Colonic mucosa (tissue), 4 donors: ENCODE measurements around the gene CDH4. TPM values are rescaled to one million over a fixed set of nuclear protein-coding genes. Genes with fewer than 3 reads are reported as not detected.

Source experiments
- DNase-seq: peaks from one replicate; pipeline ENCODE4 v3.0.0-alpha.2; 2020
- H3K27ac ChIP-seq: fragments of 200-600 bp; one replicate; pipeline ENCODE4 v1.8.0; 2021
- H3K27me3 ChIP-seq: fragments of 200-600 bp; one replicate; pipeline ENCODE4 v1.8.0; 2021
- H3K36me3 ChIP-seq: fragments of 200-600 bp; one replicate; pipeline ENCODE4 v1.8.0; 2021
- H3K4me1 ChIP-seq: fragments of 200-600 bp; one replicate; pipeline ENCODE4 v1.8.0; 2021; ENCODE audit warnings: mild to moderate bottlenecking
- H3K4me3 ChIP-seq: fragments of 200-600 bp; one replicate; pipeline ENCODE4 v1.8.0; 2021
- H3K9ac ChIP-seq, 2 donors: one replicate each; pipeline ENCODE4 v1.7.0; 2013; ENCODE audit warnings: control low read depth in 2 of 2, low read depth in 2 of 2, low read length in 2 of 2
- H3K9me3 ChIP-seq: fragments of 200-600 bp; one replicate; pipeline ENCODE4 v1.8.0; 2021
- intact Hi-C: fragments of 100-400 bp; cut with DNase I; formaldehyde crosslinking; loops from one replicate; pipeline ENCODE4 v1.14.1; 2022
- total RNA-seq, 2 donors: library from RNA; stranded (reverse); fragmentation: NEBNext Ultra II Directional in 1 of 2; extraction: Animal tissue kit (Norgen Biotek cat#: 25700) in 1 of 2; gene quantifications; one replicate each; pipeline ENCODE4 v1.2.1, GENCODE V29; 2021
- TF ChIP-seq, protein P1 (sequence below): fragments of 200-600 bp; IDR thresholded peaks from one replicate; pipeline ENCODE4 v1.8.0; 2022; ENCODE audit warnings: antibody characterized with exemption, mild to moderate bottlenecking
- donor health status: healthy.
- donor health status: DM: no; HTN: no; CAD: no.
- donor health status: DM: no; HTN: no; CAD: no.

Gene CDH4
- total RNA-seq, 2 donors from 2014 or later = 0.08 TPM; not detected in 1

DNA sequence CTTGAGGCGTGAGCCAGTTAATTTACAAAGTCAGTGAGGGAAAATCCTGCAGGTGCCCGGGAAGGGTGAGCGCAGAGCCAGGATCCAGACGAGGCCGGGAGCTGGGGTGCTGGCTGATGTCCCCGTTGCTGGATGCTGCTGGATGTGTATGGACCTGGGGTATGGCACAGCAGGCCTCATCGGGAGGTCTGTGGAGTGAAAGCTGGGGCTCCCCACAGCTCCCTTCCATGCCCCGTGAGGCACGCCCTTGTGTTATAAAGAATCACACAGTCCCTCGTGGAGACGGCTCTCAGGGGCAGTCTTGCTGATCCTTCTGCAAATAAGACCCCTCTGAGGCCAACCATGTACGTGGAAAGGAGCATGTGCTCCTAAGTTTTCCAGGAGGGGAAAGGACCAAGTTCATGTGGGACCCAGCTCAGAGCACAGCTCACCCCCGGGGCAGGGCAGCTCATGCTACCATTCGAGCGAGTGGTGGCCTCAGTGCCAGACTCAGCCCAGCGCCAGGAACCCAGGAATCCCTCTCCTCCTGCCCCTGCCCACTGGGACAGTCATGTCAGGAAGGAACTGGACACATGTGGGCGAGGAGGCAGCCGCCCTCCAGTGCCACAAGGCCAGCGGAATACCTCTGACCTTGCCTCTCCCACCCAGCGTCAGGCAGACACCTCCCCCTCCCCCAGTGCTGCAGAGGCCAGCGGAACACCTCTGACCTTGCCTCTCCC is 97.5 kb downstream of the CDH4 start:
- intact Hi-C loops = no loop called here
- no peaks in the 10 kb centered on the region for H3K36me3 ChIP-seq
- TF ChIP-seq, protein P1, sequence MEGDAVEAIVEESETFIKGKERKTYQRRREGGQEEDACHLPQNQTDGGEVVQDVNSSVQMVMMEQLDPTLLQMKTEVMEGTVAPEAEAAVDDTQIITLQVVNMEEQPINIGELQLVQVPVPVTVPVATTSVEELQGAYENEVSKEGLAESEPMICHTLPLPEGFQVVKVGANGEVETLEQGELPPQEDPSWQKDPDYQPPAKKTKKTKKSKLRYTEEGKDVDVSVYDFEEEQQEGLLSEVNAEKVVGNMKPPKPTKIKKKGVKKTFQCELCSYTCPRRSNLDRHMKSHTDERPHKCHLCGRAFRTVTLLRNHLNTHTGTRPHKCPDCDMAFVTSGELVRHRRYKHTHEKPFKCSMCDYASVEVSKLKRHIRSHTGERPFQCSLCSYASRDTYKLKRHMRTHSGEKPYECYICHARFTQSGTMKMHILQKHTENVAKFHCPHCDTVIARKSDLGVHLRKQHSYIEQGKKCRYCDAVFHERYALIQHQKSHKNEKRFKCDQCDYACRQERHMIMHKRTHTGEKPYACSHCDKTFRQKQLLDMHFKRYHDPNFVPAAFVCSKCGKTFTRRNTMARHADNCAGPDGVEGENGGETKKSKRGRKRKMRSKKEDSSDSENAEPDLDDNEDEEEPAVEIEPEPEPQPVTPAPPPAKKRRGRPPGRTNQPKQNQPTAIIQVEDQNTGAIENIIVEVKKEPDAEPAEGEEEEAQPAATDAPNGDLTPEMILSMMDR = no peak
- H3K9ac ChIP-seq = no peak overlapping the region
- H3K4me3 ChIP-seq = no peak overlapping the region
- no peaks in the 10 kb centered on the region for H3K9me3 ChIP-seq
- H3K27ac ChIP-seq = no peak overlapping the region
- DNase-seq = no peak
- no peaks in the 10 kb centered on the region for H3K4me1 ChIP-seq
- no peaks in the 10 kb centered on the region for H3K27me3 ChIP-seq

DNA sequence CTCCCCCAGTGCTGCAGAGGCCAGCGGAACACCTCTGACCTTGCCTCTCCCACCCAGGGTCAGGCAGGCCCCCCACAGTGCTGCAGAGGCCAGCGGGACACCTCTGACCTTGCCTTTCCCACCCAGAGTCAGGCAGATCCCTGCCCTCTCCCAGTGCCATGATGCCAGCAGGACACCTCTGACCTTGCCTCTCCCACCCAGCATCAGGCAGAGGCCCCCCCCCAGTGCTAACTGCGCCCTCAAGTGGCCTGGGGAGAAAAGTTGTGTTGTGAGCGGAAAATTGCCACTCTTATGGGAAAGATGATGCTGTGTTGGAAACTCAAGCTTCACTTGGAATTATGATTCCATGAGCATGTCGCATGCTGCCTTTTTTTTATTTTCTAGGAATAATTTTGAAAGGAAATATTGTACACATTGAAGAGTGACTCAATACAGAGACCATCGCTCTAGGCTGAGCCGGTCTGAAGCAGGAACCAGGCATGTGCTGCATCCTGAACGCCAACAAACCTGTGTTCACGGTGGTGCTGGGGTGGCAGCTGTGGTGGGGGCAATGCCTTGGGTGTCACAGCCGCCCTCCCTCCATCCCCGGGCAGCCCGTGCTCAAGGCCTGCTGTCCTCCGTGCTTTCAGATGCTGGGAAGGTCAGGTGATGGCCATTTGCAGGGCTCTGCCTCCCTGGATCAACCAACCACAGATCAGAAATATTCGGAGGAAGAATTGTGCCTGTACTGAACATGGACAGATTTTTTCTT is 98.6 kb downstream of the CDH4 start:
- Histone ChIP-seq H3K36me3 (no peaks in the 10 kb centered on the region), H3K9me3 (no peaks in the 10 kb centered on the region), H3K27me3 (no peaks in the 10 kb centered on the region), H3K4me3 (no peak overlapping the region), H3K27ac (no peak overlapping the region), H3K9ac (no peak overlapping the region), H3K4me1 (no peaks in the 10 kb centered on the region)
- DNase-seq = no peak
- TF ChIP-seq, protein P1 = no peak
- intact Hi-C loops = no loop called here

DNA sequence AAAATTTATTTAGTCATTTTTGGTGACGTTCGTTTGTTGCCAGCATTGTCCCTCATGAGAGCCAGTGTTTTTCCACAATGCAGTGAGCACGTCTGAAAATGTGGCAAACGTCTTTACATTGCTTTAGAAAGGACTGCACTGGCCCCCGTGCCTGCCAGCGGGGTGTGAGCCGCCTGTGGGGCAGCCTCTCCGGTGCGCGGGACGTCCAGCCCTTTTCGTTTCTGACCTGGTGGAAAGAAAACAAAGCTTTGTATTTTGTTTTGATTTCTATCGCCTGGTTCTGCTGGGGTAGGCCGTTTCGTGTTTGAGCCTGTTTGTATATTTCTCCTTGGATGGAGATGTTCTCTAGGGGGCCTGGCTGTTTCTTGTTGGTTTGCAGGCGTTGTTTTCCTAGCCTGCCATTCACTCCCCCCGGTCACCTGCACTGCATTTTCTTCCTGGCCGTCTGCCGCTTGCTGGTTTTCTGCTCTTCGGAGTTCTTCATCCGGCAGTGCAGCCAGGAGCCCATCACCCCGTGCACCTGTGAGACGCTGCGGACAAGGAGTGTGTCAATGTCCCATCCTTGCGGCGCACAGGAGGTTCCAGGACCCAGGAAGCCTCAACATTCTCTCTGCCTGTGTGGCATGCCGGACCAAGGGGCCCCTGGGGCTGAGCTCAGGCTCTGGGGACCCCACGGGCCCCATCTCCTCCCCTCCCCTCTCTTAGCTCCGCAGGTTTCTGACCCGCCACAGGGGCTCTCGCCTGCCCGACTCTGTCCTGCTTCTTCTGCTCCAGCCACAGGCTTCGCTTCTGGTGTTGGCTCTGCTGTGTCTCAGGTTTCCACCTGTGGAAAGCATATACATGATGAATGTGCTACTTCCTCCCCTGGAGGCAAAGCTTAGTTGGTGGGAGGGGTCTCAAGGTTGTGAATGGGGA is 100.5 kb downstream of the CDH4 start:
- Histone ChIP-seq H3K27ac (no peak overlapping the region), H3K27me3 (no peaks in the 10 kb centered on the region), H3K9me3 (no peaks in the 10 kb centered on the region), H3K4me1 (no peaks in the 10 kb centered on the region), H3K4me3 (no peak overlapping the region), H3K36me3 (no peaks in the 10 kb centered on the region), H3K9ac (no peak overlapping the region)
- intact Hi-C loops = no loop called here
- no peak for DNase-seq
- TF ChIP-seq, protein P1 = no peak

DNA sequence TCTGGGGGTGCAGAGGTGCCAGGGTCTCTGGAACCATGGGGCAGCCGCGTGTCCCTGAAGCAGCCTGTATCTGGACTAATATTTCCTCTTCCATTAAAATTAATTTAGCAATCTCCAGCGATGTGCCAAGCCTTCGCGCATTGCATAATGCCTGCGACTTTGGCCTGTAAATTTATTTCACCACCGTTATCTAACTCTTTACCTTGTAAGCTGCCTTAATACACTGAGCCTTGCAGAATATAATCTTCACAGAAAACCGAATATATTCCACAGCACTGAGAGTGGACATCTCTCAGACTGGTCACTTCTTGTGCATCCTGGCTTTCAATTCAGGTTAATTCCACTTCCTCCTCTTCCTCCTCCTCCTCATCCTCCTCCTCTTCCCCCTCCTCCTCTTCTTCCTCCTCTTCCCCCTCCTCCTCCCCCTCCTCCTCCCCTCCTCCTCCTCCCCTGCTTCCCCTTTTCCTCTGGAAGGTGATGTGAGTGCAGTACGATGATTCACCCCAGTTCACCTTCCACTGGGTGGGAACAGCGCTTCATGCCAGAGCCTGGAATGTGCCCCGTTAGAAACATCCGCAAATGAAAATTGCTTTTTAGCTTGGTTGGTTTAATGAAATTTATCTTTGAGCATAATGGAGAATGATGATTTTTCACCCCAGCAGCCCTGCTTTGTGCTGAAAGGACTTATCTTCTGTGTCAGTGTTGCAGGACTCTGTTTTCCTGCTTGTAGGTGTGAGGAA is 101.4 kb downstream of the CDH4 start:
- Histone ChIP-seq H3K9ac (no peak overlapping the region), H3K4me1 (no peaks in the 10 kb centered on the region), H3K27me3 (no peaks in the 10 kb centered on the region), H3K36me3 (no peaks in the 10 kb centered on the region), H3K9me3 (no peaks in the 10 kb centered on the region), H3K27ac (no peak overlapping the region), H3K4me3 (no peak overlapping the region)
- TF ChIP-seq, protein P1 = no peak
- intact Hi-C loops = no loop called here
- DNase-seq = no peak

DNA sequence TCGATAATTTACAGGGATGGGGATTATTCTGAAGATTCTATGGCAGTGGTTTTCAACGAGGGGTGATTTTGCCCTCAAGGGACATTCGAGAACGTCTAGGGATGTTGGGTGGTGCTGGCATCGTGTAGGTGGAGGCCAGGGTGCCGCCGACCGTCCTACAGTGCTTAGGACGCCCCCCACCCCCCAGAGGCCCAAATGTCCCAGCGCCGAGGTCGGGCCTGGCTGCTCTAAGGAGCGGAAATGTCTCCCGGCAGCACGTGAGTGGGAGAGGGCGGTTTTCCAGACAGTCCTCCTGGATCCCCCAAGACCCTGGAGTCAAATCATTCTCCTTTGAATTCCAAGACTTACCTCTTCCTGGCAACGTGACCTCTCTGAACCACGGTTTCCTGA is 101.9 kb downstream of the CDH4 start:
- H3K27me3 ChIP-seq = no peaks in the 10 kb centered on the region
- no peak overlapping the region for H3K4me3 ChIP-seq
- H3K9me3 ChIP-seq = no peaks in the 10 kb centered on the region
- TF ChIP-seq, protein P1 = no peak
- intact Hi-C loops = no loop called here
- no peak for DNase-seq
- H3K9ac ChIP-seq = no peak overlapping the region
- no peaks in the 10 kb centered on the region for H3K4me1 ChIP-seq
- H3K36me3 ChIP-seq = no peaks in the 10 kb centered on the region
- H3K27ac ChIP-seq = no peak overlapping the region
